ENCODE data around the gene PDE4D.

DNA sequence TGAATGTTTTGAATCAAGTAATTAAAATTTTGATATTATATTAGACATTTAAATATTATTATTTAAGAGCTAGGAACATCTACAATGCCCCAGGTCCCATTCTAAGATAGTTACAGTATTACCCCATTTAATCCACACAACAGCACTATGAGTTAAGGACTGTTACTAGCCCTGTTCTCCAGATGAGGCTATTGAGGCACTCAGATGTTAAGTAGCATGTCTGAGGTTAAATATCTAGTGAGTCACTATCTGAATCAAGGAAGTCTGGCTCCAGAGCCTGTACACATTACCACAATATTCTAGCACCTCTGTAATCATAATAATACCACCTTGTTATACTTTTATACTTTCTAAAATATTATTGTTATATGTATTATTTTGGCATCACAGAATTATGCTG is 304.6 kb downstream of the PDE4D start:
- TF ChIP-seq, protein P1, sequence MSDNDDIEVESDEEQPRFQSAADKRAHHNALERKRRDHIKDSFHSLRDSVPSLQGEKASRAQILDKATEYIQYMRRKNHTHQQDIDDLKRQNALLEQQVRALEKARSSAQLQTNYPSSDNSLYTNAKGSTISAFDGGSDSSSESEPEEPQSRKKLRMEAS (CRISPR knock-in tag; IDR thresholded peaks at IDR 0.05) = no peak
- TF ChIP-seq ZNF138 (CRISPR knock-in tag; conservative IDR thresholded peaks at IDR 0.05) (no peak), CTCF (IDR thresholded peaks at IDR 0.05) (no peak), NR1H2 (CRISPR knock-in tag; IDR thresholded peaks at IDR 0.05) (no peak), ESRRA (CRISPR knock-in tag; IDR thresholded peaks at IDR 0.05; ENCODE audit: borderline replicate concordance) (no peak), ZNF232 (CRISPR knock-in tag; IDR thresholded peaks at IDR 0.05) (no peak), USF2 (CRISPR knock-in tag; IDR thresholded peaks at IDR 0.05) (no peak), JUN (CRISPR knock-in tag; IDR thresholded peaks at IDR 0.05) (no peak), SP1 (CRISPR knock-in tag; conservative IDR thresholded peaks at IDR 0.05) (no peak), ZBTB21 (CRISPR knock-in tag; IDR thresholded peaks at IDR 0.05; ENCODE audit: borderline replicate concordance) (no peak)
- TF ChIP-seq, protein P2, sequence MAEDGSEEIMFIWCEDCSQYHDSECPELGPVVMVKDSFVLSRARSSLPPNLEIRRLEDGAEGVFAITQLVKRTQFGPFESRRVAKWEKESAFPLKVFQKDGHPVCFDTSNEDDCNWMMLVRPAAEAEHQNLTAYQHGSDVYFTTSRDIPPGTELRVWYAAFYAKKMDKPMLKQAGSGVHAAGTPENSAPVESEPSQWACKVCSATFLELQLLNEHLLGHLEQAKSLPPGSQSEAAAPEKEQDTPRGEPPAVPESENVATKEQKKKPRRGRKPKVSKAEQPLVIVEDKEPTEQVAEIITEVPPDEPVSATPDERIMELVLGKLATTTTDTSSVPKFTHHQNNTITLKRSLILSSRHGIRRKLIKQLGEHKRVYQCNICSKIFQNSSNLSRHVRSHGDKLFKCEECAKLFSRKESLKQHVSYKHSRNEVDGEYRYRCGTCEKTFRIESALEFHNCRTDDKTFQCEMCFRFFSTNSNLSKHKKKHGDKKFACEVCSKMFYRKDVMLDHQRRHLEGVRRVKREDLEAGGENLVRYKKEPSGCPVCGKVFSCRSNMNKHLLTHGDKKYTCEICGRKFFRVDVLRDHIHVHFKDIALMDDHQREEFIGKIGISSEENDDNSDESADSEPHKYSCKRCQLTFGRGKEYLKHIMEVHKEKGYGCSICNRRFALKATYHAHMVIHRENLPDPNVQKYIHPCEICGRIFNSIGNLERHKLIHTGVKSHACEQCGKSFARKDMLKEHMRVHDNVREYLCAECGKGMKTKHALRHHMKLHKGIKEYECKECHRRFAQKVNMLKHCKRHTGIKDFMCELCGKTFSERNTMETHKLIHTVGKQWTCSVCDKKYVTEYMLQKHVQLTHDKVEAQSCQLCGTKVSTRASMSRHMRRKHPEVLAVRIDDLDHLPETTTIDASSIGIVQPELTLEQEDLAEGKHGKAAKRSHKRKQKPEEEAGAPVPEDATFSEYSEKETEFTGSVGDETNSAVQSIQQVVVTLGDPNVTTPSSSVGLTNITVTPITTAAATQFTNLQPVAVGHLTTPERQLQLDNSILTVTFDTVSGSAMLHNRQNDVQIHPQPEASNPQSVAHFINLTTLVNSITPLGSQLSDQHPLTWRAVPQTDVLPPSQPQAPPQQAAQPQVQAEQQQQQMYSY (CRISPR knock-in tag; IDR thresholded peaks at IDR 0.05) = no peak
- TF ChIP-seq, protein P3, sequence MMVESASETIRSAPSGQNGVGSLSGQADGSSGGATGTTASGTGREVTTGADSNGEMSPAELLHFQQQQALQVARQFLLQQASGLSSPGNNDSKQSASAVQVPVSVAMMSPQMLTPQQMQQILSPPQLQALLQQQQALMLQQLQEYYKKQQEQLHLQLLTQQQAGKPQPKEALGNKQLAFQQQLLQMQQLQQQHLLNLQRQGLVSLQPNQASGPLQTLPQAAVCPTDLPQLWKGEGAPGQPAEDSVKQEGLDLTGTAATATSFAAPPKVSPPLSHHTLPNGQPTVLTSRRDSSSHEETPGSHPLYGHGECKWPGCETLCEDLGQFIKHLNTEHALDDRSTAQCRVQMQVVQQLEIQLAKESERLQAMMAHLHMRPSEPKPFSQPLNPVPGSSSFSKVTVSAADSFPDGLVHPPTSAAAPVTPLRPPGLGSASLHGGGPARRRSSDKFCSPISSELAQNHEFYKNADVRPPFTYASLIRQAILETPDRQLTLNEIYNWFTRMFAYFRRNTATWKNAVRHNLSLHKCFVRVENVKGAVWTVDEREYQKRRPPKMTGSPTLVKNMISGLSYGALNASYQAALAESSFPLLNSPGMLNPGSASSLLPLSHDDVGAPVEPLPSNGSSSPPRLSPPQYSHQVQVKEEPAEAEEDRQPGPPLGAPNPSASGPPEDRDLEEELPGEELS (CRISPR knock-in tag; IDR thresholded peaks at IDR 0.05) = no peak
- TF ChIP-seq, protein P4, sequence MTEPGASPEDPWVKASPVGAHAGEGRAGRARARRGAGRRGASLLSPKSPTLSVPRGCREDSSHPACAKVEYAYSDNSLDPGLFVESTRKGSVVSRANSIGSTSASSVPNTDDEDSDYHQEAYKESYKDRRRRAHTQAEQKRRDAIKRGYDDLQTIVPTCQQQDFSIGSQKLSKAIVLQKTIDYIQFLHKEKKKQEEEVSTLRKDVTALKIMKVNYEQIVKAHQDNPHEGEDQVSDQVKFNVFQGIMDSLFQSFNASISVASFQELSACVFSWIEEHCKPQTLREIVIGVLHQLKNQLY (CRISPR knock-in tag; IDR thresholded peaks at IDR 0.05) = no peak
